GM06990 (cell line): Measurements from ENCODE around the gene SNX18.

Experiments used
- DNase-seq: peaks from one replicate; pipeline ENCODE4 v3.0.0-alpha.2; 2011; ENCODE audit not compliant: insufficient read length; ENCODE audit errors: extremely low read depth
- H3K27me3 ChIP-seq: replicated peaks from 2 replicates; pipeline ENCODE4 v1.6.0; 2011; ENCODE audit warnings: low read length; ENCODE audit not compliant: control insufficient read depth, insufficient read depth
- H3K36me3 ChIP-seq: 2 replicates; pipeline ENCODE4 v1.5.1; 2011; ENCODE audit warnings: low read length; ENCODE audit not compliant: control insufficient read depth, insufficient read depth
- H3K4me3 ChIP-seq: replicated peaks from 2 replicates; pipeline ENCODE4 v1.5.1; 2011; ENCODE audit warnings: low read depth, mild to moderate bottlenecking, control low read depth, low read length
- CTCF ChIP-seq: IDR thresholded peaks from 2 replicates; pipeline ENCODE4 v1.5.1; 2011; ENCODE audit warnings: low read length, control low read depth, mild to moderate bottlenecking, inconsistent platforms; ENCODE audit not compliant: insufficient read depth, poor library complexity, severe bottlenecking

The SNX18 gene

DNA sequence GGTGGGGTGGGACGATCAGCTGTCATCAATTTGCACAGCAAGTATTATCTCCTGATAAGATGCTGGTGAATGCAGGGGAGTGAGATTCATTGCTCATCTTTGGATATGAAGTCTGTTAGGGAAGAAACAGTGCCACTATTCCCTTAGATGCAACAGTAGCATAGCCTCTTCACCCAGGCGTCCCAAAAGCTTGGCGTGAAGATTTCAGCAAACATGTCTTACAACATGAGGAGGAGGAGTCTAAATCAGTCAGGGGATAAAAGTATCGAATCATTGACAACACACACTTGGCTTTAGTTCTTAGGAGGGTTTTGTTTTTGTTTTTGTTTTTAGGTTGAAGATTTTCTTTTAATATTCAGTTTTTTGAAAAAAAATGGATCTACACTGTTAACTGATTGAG, 26.5 kb downstream of the SNX18 start:
- Histone ChIP-seq H3K4me3 (no peak overlapping the region), H3K27me3 (no peaks in the 10 kb centered on the region)

GRCh38 chr5:54545796-54546195, 28.2 kb downstream of the SNX18 start:
- DNase-seq, result no peak
- no peak for TF ChIP-seq CTCF
- Histone ChIP-seq H3K36me3 (no peaks in the 10 kb centered on the region), H3K27me3 (no peaks in the 10 kb centered on the region), H3K4me3 (no peak overlapping the region)

More for the DNA sequence above, 26.5 kb downstream of the SNX18 start:
- DNase-seq, result no peak
- H3K36me3 ChIP-seq, result no peaks in the 10 kb centered on the region
- no peak for TF ChIP-seq CTCF

GRCh38 chr5:54547711-54548250, 30.2 kb downstream of the SNX18 start:
- TF ChIP-seq CTCF, result no peak
- no peak for DNase-seq
- H3K4me3 ChIP-seq, result no peak overlapping the region

DNA sequence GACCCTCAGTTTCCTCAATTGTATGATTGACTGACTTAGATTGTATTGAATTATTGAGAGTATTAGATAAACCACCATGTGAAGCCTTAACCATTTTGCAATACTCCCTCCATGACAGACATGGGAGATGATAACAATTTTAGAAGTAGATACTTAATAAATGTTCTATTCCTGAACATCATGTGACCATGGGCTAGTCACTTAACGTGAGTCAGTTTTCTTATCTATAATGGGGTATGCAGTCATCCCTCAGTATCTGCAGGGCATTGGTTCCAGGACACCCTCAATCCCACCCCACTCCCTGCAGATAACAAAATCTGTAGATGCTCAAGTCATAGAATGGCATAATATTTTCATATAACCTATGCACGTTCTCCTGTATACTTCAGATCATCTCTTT, 31.0 kb downstream of the SNX18 start:
- no peak for DNase-seq
- no peak overlapping the region for H3K4me3 ChIP-seq
- no peak for TF ChIP-seq CTCF

More at GRCh38 chr5:54547711-54548250, 30.2 kb downstream of the SNX18 start:
- no peaks in the 10 kb centered on the region for H3K36me3 ChIP-seq
- H3K27me3 ChIP-seq, result no peaks in the 10 kb centered on the region

GRCh38 chr5:54551292-54551691, 33.7 kb downstream of the SNX18 start:
- no peak for DNase-seq
- no peaks in the 10 kb centered on the region for H3K36me3 ChIP-seq

More for the DNA sequence above, 31.0 kb downstream of the SNX18 start:
- H3K36me3 ChIP-seq, result no peaks in the 10 kb centered on the region
- no peaks in the 10 kb centered on the region for H3K27me3 ChIP-seq

More at GRCh38 chr5:54551292-54551691, 33.7 kb downstream of the SNX18 start:
- Histone ChIP-seq H3K27me3 (no peaks in the 10 kb centered on the region), H3K4me3 (no peak overlapping the region)
- no peak for TF ChIP-seq CTCF
